DND-41 (cell line): ENCODE measurements around the gene SAMD4B.

Source experiments
- ATAC-seq: fragments of 200-7000 bp; cut with Tn5 transposase; 3 replicates; pipeline ENCODE4 v1.9.1; 2021; ENCODE audit warnings: low read depth; ENCODE audit not compliant: insufficient read depth
- DNase-seq: peaks from one replicate; pipeline ENCODE4 v3.0.0-alpha.2; 2020
- H2AFZ ChIP-seq: 2 replicates; pipeline ENCODE4 v1.6.0; 2012; ENCODE audit warnings: low read depth, low read length
- H3K27ac ChIP-seq: 2 replicates; pipeline ENCODE4 v1.5.1; 2012; ENCODE audit warnings: low read length, inconsistent platforms
- H3K27me3 ChIP-seq: fragments of 200-600 bp; sonication (generic); 2 replicates; pipeline ENCODE4 v1.6.0; 2012; ENCODE audit warnings: low read length, mild to moderate bottlenecking, inconsistent platforms; ENCODE audit not compliant: insufficient read depth, poor library complexity
- H3K36me3 ChIP-seq: 2 replicates; pipeline ENCODE4 v1.5.1; 2012; ENCODE audit warnings: low read length, inconsistent platforms; ENCODE audit not compliant: insufficient read depth
- H3K4me1 ChIP-seq: 2 replicates; pipeline ENCODE4 v1.5.1; 2012; ENCODE audit warnings: mild to moderate bottlenecking, low read length; ENCODE audit not compliant: insufficient read depth
- H3K4me2 ChIP-seq: 2 replicates; pipeline ENCODE4 v1.6.0; 2012; ENCODE audit warnings: mild to moderate bottlenecking, moderate library complexity, low read length, inconsistent platforms; ENCODE audit not compliant: insufficient read depth
- H3K4me3 ChIP-seq, 2 experiments: fragments of 200-600 bp in 1 of 2; shearing (Covaris generic) in 1 of 2; 2 replicates each; pipeline ENCODE4 v1.5.1; 2012 to 2016; ENCODE audit warnings: inconsistent platforms in 2 of 2, low read length in 2 of 2, mild to moderate bottlenecking in 2 of 2, low read depth in 1 of 2, moderate library complexity in 1 of 2
- H3K79me2 ChIP-seq: 2 replicates; pipeline ENCODE4 v1.6.0; 2012; ENCODE audit warnings: low read length, inconsistent platforms; ENCODE audit not compliant: insufficient read depth
- H3K9ac ChIP-seq: 2 replicates; pipeline ENCODE4 v1.6.0; 2012; ENCODE audit warnings: low read depth, mild to moderate bottlenecking, inconsistent platforms, low read length, moderate library complexity
- H3K9me3 ChIP-seq: 2 replicates; pipeline ENCODE4 v1.5.1; 2012; ENCODE audit warnings: low read length, moderate library complexity, mild to moderate bottlenecking, inconsistent platforms; ENCODE audit not compliant: insufficient read depth, severe bottlenecking
- H4K20me1 ChIP-seq: 2 replicates; pipeline ENCODE4 v1.6.0; 2012; ENCODE audit warnings: low read length; ENCODE audit not compliant: insufficient read depth
- CTCF ChIP-seq: IDR thresholded peaks from 2 replicates; pipeline ENCODE4 v1.5.1; 2012; ENCODE audit warnings: borderline replicate concordance, low read length, moderate library complexity, mild to moderate bottlenecking; ENCODE audit not compliant: poor library complexity, severe bottlenecking; ENCODE audit errors: extremely low read depth
- EZH2 ChIP-seq: IDR thresholded peaks from 3 replicates; pipeline ENCODE4 v1.6.1; 2012; ENCODE audit warnings: borderline replicate concordance, low read depth, mild to moderate bottlenecking, moderate library complexity, low read length, inconsistent platforms; ENCODE audit not compliant: severe bottlenecking

SAMD4B gene

GRCh38 chr19:39425744-39426143 is 83.5 kb downstream of the SAMD4B start:
- no peaks in the 10 kb centered on the region for H3K79me2 ChIP-seq
- no peak for ATAC-seq
- H3K27ac ChIP-seq: no peak overlapping the region
- no peak for DNase-seq
- H3K4me3 ChIP-seq: no peak overlapping the region
- TF ChIP-seq CTCF (no peak), EZH2 (no peak)
- H2AFZ ChIP-seq: no peak overlapping the region
- peaks cover 30% of the 10 kb centered on the region for H3K36me3 ChIP-seq
- no peaks in the 10 kb centered on the region for H3K4me1 ChIP-seq
- no peak overlapping the region for H3K4me2 ChIP-seq
- no peak overlapping the region for H3K9ac ChIP-seq
- peaks cover 10% of the 10 kb centered on the region for H4K20me1 ChIP-seq
- H3K27me3 ChIP-seq: no peaks in the 10 kb centered on the region
- H3K9me3 ChIP-seq: no peaks in the 10 kb centered on the region

- Histone ChIP-seq H3K36me3 (peaks cover 29% of the 10 kb centered on the region), H4K20me1 (peaks cover 10% of the 10 kb centered on the region), H3K27me3 (no peaks in the 10 kb centered on the region), H3K79me2 (no peaks in the 10 kb centered on the region), H2AFZ (no peak overlapping the region), H3K9ac (no peak overlapping the region), H3K27ac (no peak overlapping the region), H3K4me1 (no peaks in the 10 kb centered on the region), H3K4me2 (no peak overlapping the region), H3K4me3 (no peak overlapping the region), H3K9me3 (no peaks in the 10 kb centered on the region)
- TF ChIP-seq CTCF (no peak), EZH2 (no peak)
- ATAC-seq (no peak), DNase-seq (no peak)
Observed at GRCh38 chr19:39426170-39426569, 83.9 kb downstream of the SAMD4B start.

DNA sequence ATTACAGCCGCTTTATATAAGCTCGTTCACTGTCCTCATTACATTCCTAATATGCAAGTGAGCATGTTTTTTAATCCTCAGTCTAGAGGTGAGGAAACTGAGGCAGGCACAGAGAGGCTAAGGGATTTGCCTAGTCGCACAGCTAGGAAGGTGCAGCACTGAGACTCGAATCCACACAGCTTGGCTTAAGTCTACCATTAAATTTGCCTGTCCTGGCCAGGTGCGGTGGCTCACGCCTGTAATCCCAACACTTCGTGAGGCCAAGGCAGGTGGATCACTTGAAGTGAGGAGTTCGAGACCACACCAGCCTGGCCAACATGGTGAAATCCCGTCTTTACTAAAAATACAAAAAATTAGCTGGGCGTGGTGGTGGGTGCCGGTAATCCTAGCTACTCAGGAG is 85.5 kb downstream of the SAMD4B start:
- Histone ChIP-seq H2AFZ (no peak overlapping the region), H3K27ac (no peak overlapping the region)
- TF ChIP-seq EZH2 (no peak), CTCF (no peak)

More for the DNA sequence above, 85.5 kb downstream of the SAMD4B start:
- H3K4me3 ChIP-seq: no peak overlapping the region
- H3K27me3 ChIP-seq: no peaks in the 10 kb centered on the region
- no peaks in the 10 kb centered on the region for H3K4me1 ChIP-seq
- no peaks in the 10 kb centered on the region for H3K9me3 ChIP-seq
- no peak overlapping the region for H3K4me2 ChIP-seq
- H3K36me3 ChIP-seq: peaks cover 28% of the 10 kb centered on the region
- ATAC-seq: no peak
- no peaks in the 10 kb centered on the region for H3K79me2 ChIP-seq
- H3K9ac ChIP-seq: no peak overlapping the region
- peaks cover 13% of the 10 kb centered on the region for H4K20me1 ChIP-seq
- no peak for DNase-seq
